GM12864 (cell line): ENCODE results near the gene GDAP2.

Experiments
- DNase-seq: peaks from one replicate; pipeline ENCODE4 v3.0.0-alpha.2; 2011; ENCODE audit warnings: low read depth
- H3K4me3 ChIP-seq: 2 replicates; pipeline ENCODE4 v1.5.1; 2011; ENCODE audit warnings: mild to moderate bottlenecking, low read depth, low read length, control low read depth
- TF ChIP-seq, protein P1 (sequence below): IDR thresholded peaks from 2 replicates; pipeline ENCODE4 v1.5.1; 2011; ENCODE audit warnings: low read depth, mild to moderate bottlenecking, moderate library complexity, low read length, control low read depth, inconsistent platforms; ENCODE audit errors: missing control alignments

GDAP2 gene

DNA sequence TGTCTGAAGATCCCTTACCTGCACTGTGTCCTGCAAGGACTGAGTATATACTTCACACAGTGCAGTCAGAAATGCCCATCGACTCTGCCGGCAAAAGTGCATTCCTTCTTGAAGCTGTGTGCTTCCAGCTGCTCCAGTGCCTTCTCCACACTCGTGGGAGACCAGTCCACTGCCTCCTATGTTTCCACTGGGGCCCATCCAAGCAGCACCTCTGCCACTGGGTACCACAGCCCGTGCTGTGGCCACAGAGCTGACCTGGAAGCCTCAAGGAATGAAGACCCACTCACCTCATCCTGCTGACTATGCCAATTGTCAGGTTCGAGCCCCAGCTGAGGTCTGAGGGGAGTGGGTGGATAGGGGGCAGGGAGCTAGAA, 108.1 kb downstream of the GDAP2 start:
- TF ChIP-seq, protein P1, sequence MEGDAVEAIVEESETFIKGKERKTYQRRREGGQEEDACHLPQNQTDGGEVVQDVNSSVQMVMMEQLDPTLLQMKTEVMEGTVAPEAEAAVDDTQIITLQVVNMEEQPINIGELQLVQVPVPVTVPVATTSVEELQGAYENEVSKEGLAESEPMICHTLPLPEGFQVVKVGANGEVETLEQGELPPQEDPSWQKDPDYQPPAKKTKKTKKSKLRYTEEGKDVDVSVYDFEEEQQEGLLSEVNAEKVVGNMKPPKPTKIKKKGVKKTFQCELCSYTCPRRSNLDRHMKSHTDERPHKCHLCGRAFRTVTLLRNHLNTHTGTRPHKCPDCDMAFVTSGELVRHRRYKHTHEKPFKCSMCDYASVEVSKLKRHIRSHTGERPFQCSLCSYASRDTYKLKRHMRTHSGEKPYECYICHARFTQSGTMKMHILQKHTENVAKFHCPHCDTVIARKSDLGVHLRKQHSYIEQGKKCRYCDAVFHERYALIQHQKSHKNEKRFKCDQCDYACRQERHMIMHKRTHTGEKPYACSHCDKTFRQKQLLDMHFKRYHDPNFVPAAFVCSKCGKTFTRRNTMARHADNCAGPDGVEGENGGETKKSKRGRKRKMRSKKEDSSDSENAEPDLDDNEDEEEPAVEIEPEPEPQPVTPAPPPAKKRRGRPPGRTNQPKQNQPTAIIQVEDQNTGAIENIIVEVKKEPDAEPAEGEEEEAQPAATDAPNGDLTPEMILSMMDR = no peak
- no peak overlapping the region for H3K4me3 ChIP-seq
- DNase-seq = no peak

DNA sequence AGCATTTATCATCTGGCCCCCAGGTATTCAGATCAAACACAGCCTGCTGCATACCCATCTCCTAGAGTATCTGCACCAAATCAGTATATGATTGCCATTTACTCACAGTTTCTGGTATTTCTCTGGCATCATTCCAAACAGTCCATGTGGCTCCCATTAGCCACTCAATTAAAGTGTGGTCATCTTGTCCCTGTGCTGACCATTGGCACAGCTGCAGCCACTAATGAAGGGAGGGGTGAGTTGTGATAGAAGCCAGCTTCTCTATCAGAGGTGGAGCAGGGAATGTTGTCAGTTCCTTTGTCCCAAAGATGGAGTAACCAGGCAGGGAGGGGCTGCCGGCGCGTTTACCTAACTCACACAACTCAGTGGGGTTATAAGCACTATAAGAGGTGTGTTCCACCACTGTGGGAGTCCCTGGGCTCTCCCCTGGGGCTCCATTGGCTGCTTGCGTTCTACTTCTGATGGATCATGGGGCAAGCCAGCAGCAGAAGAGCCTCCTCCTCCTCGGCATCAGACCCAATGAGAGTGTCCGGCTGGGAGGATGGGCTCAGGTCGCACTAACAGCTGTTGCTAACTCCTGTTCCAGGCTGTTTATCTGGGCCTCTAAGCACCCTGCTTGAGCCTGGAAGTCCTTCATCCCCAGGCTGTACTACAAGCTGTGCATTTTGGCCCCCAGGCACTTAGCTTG, 108.6 kb downstream of the GDAP2 start:
- H3K4me3 ChIP-seq = no peak overlapping the region
- DNase-seq = no peak
- TF ChIP-seq, protein P1 = no peak

DNA sequence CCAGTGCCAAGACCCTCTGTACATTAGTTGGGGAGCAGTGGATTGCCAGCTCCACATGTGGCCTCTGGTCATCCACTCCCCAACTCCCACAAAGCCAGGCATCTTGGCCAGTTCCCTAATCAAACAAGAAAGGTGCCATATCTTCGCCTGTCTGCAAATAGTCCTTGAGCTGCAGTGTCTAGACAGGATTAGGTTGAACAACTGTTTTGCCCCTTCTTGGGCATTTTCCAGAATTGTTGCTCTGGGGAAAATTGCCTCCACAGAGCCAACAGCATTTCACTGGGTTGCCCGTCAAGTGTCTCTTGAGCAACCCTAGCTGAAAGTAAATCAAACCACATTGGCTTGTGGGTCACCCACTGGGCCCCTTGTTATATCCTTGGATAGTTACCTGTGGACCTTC, 109.3 kb downstream of the GDAP2 start:
- H3K4me3 ChIP-seq = no peak overlapping the region
- DNase-seq = no peak
- TF ChIP-seq, protein P1 = no peak

DNA sequence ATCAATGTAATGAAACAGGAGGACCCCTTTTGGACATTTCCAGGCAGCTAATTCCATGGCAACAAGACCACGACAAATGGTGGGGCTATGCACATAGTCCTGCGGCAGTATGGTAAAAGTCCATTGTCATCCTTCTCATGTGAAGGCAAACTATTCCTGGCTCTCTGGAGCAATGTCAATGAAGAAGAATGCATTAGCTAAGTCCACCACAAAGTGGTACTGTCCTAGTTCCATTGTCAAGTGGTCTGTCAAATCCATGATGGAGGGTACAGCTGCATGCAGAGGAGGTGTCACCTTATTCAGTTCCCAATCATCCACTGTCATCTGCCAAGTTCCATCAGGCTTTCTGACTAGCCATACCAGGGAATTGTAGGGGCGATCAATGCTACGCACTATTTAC, 110.1 kb downstream of the GDAP2 start:
- no peak overlapping the region for H3K4me3 ChIP-seq
- no peak for DNase-seq

DNA sequence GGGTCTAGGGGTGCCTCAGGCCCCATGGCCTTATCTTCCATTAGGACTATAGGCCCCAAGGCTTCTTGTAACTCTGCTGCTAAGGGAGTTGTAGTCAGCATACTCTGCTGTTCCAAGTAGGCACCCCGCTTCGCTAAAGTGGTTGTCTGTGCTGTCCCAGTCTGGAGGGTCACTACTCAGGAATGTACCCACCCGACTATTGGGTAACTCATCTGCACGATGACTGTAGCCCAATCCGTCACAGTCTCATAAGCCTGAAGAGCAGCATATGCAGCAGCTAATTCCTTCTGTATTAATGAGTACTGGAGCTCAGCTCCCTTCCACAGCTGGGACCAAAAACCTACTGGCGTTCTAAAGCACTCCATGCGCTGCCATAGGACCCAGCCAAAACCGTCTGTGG, 111.0 kb downstream of the GDAP2 start:
- TF ChIP-seq, protein P1 = no peak
- no peak for DNase-seq

More for the DNA sequence above, 110.1 kb downstream of the GDAP2 start:
- TF ChIP-seq, protein P1 = no peak

DNA sequence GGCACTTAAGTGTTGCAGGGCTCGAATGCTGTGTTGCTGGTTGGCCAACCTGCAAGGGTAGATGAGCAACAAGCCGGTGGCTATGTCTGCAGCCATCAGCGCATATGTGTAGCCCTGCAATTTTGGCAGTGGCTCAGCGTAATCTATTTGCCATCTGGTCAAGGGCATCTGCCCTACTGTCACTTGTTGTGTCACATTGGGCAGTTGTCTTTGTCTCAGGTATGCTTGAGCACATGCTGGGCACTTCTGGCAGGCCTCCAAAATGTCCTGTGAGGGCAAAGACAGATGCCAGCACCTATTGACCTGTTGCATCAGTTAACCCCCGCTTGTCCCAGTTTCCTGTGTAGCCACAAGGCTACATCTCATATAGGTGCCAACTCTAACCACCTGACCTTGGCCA, 111.8 kb downstream of the GDAP2 start:
- no peak overlapping the region for H3K4me3 ChIP-seq
- TF ChIP-seq, protein P1 = no peak
- no peak for DNase-seq

More for the DNA sequence above, 111.0 kb downstream of the GDAP2 start:
- H3K4me3 ChIP-seq = no peak overlapping the region

DNA sequence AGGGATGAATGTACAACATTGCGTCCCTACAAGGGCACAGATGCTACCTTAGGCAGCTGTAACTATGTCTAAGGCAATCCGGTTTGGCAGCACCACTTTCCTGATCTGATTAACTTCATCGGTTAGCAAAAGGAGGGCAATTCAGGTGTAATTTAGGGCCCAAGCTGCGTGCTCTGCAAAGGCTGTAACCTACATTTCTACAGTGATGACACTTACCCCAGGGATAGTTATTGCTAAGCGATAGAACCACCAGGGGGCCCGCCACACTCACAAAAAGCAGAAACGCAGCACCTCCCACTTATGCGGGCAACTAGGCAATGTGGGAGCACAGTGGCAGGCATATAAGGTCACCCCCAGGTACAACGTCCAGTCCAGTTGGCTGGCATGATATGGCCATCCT, 113.5 kb downstream of the GDAP2 start:
- no peak overlapping the region for H3K4me3 ChIP-seq
- no peak for DNase-seq
- TF ChIP-seq, protein P1 = no peak
